GM18498 (cell line): ENCODE results near the gene OBP2A.

Source experiments
- ATAC-seq: cut with Tn5 transposase; IDR thresholded peaks from one replicate; pipeline ENCODE4 v1.9.1; 2021; ENCODE audit warnings: mild to moderate bottlenecking, moderate library complexity; ENCODE audit not compliant: unreplicated experiment

The OBP2A gene

GRCh38 chr9:135551031-135551430, 5.1 kb downstream of the OBP2A start:
- no peak for ATAC-seq

DNA sequence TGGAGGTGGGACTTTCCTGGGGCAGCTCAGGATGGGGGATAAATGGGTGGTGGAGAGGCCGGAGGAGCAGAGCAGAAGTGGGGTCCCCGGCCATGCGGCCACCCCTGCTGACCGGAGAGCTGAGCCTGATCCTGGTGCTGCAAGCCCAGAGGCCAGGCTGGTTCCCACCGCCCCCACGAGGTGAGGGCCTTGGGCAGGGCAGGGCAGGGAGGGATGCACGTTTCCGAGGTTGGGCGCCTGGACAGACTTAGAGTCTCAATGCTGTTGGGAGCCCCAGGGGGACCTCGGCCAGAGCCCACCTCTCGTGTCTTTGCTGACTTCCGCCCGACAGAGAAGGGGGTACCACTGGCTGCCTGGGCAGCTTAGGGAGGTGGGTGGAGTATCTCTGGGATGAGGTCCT, 5.5 kb downstream of the OBP2A start:
- no peak for ATAC-seq

DNA sequence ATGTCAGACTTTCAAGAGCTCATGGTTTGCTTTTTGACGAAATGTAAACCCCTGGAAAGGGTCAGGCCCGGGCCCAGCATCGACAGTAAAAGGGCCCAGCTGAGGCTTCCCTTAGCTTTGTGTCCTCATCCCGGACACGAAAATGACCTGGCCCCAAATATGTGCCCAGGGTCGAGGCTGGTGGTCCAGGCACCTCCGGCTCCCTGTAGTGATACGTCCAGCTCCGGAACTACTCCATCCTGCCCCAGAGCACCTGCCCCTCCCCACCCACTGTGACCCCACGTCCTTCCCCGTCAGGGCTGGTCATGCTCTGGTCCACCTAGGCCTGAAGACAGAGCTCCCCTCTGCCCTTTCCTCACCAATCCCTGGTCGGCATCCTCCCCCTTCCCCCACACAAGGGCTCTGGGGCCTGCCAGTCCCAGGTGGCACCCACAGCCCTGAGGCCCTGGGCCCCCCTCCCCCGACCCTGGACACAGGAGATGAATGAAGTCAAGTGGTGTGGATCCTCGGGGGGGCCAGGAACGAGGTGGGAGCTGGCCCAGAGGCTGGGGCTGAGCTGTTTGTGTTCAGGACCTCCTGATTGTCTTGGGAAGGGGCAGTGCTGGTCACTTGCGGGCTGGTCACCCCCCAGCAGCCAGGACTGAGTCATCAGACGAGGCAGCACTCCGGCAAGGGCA, 6.2 kb downstream of the OBP2A start:
- ATAC-seq: no peak

GRCh38 chr9:135552698-135553171, 6.8 kb downstream of the OBP2A start:
- no peak for ATAC-seq

DNA sequence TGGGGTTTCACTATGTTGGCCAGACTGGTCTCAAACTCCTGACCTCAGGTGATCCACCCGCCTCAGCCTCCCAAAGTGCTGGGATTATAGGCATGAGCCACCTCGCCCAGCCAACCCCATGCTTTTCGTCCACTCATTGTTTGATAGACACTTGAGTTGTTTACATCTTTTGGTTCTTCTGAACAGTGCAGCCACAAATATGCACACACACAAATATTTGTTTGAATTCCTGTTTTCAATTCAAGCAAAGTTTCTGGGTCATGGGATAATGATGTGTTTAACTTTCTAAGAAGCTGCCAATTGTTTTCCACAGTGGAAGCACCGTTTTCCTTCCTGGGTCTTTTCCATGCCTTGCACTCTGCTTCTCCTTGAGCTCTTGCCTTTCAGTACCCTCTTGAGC, 8.8 kb downstream of the OBP2A start:
- ATAC-seq: no peak

- no peak for ATAC-seq
Measured at GRCh38 chr9:135555203-135555602, 9.3 kb downstream of the OBP2A start.

DNA sequence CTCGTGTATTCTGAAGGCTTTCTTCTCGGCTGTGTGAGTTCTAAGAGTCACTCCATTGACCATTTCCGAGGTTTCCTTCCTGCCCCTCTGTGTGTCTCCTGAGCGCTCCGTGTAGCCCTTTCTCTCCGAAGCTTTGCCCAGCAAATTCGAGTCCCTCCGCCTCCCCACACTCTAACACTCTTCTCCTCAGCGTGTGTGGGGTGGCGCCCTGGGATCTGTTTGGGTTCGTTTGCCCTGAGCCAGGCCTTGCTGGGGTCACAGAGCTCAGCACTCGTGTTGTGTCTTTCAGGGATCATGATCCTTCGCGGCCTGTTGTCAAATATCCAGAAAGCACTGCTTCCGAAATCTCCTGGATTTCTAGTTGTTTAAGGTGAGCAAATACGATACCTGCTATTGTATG, 10.0 kb downstream of the OBP2A start:
- ATAC-seq: no peak

- no peak for ATAC-seq
Measured at GRCh38 chr9:135559606-135560005, 13.7 kb downstream of the OBP2A start.

GRCh38 chr9:135561391-135562234, 15.7 kb downstream of the OBP2A start, which contains the start of gene PAEP:
TSS of gene PAEP (plus strand) at chr9:135561756.
- no peak for ATAC-seq

DNA sequence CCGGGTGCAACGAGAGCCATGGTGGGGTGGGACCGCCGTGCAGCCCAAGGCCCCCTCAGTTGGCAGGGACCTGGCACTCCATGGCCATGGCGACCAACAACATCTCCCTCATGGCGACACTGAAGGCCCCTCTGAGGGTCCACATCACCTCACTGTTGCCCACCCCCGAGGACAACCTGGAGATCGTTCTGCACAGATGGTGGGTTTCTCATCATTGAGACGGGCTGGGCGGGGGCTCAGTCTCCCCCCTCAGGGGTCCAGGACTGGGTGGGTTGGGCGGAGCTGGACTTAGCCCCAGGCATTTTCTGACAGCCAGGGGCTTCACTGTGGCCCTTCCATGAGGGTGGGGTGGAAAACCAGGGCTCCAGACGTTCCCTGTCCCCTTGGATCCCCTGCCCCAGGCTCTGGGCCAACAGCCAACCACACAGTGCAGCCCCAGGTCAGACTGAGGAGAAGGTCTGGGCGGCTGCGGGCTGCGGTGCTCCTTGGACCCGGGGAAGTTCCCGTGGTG, 16.4 kb downstream of the OBP2A start:
- ATAC-seq: no peak

DNA sequence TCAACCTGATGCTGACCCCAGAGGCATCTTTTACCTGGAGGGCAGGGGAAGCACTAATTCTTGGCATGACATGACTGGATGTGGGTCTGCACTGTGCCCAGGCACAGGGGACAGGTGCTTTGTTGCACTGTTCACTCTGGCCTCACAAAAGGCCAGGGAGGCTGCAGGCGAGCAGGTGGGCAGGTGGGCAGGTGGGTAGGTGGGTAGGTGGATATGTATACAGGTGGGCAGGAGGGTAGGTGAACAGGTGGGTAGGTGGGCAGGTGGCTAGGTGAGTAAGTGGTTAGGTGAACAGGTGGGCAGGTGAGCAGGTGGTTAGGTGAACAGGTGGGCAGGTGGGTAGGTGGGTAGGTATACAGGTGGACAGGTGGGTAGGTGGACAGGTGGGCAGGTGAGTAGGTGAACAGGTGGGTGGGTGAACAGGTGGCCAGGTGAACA, 17.1 kb downstream of the OBP2A start:
- ATAC-seq: no peak

- ATAC-seq: no peak
Measured at GRCh38 chr9:135563858-135564257, 17.9 kb downstream of the OBP2A start.

DNA sequence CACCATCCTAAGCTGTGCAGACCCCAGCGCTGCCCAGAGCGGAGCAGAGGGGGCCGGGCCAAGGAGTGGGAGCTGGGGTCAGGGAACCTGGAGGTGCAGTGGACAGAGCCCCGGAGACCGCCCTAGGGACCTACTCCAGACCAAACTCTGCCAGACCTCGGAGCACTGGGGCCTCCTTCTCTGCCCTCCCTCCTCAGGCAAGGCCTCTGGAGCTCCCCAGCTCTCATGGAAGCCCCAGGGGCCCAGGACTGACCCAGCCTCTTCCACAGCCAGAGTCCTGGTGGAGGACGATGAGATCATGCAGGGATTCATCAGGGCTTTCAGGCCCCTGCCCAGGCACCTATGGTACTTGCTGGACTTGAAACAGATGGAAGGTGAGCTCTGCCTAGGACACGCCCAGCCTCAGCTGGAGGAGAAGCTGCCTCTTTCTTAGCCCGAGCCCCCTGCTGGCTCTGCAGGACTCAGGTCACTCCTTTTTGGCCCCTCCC, 19.3 kb downstream of the OBP2A start:
- no peak for ATAC-seq

- ATAC-seq: no peak
Measured at GRCh38 chr9:135565636-135566035, 19.7 kb downstream of the OBP2A start.

GRCh38 chr9:135566552-135566951, 20.6 kb downstream of the OBP2A start:
- no peak for ATAC-seq

- no peak for ATAC-seq
Measured at GRCh38 chr9:135567311-135567710, 21.4 kb downstream of the OBP2A start.

GRCh38 chr9:135568026-135568425, 22.1 kb downstream of the OBP2A start:
- ATAC-seq: no peak

GRCh38 chr9:135570456-135570855, 24.5 kb downstream of the OBP2A start:
- ATAC-seq: no peak

DNA sequence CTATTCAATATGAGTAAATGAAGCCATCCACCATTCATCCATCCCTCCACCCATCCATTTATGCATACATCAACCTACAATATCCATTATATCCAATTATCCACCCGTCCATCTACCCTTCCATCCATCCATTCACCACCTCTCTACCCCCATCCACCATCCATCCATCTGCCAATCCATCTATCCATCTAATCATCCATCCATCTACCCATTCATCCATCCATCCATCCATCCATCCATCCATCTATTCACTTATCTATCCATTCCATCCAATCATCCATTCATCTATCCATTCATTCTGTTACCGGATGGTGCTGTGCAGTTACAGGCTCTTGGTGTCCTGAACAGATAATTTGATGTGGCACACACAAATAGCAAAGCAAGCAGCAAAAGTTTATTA, 26.3 kb downstream of the OBP2A start:
- ATAC-seq: no peak

DNA sequence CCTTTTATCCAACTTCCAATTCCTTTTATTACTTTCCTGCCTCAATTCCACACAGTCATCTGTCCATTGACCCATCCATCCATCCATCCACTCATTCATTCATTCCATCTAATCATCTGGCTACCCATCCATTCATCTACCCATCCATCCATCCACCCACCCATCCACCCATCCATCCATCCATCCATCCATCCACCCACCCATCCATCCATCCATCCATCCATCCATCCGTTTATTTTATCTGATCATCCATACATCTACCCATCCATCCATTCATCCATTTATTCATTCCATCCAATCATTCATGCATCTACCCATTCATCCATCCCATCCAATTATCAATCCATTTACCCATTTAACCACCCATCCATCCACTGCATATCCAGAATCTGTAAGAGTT, 27.2 kb downstream of the OBP2A start:
- no peak for ATAC-seq

DNA sequence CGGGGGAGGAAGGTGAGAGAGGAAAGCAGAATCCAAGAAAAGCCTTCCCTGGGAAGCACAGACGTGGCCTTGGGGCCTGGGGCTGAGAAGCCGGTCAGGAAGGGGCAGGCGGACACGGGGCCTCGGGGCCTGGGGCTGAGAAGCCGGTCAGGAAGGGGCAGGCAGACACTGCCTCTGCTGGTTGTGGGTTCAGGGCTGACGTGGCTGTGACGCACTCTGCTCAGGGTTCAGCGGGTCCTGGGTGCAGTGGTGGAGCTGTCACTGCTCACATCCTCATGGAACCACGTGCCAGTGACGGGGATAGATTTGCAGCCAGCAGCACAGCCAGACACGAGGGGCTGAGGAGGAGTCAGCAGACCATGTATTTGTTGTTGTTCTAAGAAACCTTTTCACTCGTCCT, 28.4 kb downstream of the OBP2A start:
- ATAC-seq: no peak

DNA sequence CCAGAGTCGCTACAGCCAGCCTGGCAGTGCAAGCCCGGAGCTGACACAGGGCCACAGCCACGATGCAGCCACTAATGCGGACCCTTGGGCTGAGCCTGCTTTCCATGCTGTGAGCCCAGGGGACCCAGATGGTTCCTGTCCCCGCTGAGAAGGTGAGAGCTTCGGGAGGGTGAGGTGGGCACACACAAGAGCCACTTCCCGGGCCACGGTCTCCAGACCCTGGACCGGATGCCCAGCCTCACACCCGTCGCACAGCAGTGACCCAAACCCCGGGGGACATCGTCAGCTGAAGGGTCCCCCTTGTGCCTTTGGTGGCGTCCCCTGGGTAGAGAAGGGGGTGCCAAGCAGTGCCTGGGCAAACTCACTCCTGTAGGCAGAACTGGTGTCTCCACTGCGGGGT, 29.0 kb downstream of the OBP2A start:
- no peak for ATAC-seq
